Stimulated activated CD8-positive, alpha-beta memory T cell treated with anti-CD3 and anti-CD28 coated beads, Interleukin-7, amount 100 ng/mL, for 4 hours (primary cell): ENCODE measurements around the gene CHCHD2.
A peak's percentile ranks its signal among the peaks of the same experiment; 100 is the strongest.
"Not testable (repeated sequence)": the region's sequence is repeated elsewhere in the genome, so short reads cannot be mapped to it uniquely, and the experiment has no call there.

Source experiments
- DNase-seq, 2 donors: peaks; one replicate each; pipeline ENCODE4 v3.0.0-alpha.2; 2020; ENCODE audit warnings: low read depth in 2 of 2

CHCHD2 gene

DNA sequence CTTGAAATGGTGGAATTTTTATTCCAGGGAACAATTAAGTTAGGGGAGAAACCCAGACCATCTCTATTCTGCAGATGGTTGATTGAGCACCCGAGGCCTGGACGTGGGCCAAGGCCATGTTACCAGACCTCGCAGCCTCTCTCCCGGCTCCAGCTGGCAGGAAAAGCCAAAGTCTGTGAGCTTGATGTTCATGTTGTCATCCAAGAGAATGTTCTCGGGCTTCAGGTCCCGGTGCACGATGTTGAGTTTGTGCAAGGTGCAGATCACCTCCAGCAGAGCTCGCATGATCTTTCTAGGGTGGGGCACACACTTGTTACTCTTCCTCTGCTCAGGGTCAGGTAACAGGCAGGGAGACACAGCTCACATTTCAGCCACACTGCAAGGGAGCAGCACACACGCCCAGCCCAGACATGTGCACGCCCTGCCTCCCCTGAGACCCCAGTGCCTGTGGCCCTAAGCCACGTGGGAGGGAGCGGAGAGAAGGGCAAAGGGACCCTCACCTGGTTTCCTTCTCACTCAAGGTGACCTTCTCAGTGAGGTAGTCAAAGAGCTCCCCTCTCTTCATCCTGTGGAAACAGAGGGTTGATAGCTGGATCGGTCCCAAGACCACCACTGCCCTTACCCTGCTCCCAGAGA is 23.0 kb downstream of the CHCHD2 start:
- no peak for DNase-seq

DNA sequence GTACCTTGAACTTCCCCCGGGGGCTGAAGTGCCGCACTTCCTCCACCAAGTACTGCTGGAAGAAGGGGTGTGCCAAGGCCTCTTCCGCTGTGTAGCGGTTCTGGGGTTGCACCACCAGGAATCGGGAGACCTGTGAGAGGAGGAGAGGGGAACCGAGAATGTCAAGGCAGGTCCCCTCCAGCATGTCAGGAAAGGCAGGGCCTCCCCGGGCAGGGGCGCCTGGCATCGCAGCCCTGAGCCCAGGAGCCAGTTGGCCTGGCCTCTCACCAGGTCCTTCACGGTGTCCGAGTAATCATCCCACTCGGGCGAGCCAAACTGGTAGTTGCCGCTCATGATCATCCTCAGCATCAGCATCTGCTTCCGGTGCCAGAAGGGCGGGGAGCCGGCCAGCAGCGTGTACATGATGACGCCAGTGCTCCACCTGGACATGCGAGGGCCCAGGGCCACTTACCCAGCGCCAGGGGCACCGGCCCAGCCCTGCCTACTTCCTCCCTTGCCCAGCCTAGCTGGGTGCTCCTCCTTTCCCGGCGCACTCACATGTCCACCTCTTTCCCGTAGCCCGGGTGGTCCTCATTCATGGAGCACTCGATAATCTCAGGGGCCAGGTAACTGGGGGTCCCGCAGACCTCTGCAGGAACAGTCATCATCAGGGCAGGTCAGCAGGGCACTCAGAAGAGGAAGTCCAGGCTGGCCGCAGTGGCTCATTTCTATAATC is 24.5 kb downstream of the CHCHD2 start:
- DNase-seq, result no peak

DNA sequence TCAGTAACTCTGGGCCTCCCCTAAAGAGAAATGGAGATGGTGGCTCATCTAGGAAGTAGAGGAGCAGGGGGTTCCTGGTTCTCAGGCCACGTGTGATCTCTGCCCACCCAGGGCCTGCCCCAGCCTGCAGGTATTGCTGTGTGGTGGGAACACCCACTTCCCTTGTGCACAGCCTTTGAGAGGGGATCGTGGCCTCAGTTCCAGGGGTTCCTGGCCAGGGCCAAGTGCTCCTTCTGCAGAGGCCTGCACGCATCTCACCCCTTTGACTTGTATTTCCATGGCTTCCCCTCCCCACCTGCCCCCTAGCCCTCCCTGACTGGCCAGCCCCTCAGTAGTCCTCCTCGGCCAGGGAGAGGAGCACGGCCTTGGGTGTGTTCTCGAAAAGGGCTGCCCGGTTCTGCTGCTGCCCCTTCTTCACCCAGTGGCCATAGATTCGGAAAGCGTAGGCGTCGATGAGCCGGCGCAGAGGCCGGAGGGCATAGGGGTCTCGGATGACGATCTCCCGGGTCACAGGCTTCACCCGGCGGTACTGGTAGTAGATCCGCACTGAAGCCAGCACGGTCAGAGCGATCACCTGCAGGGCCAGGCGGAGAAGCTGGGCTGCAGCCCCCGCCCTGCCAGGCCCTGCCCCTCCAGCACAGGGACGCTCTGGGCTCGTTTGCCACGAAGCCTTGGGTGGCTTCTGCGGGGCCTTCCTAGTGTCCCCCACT is 25.4 kb downstream of the CHCHD2 start:
- DNase-seq, result not testable (repeated sequence)

DNA sequence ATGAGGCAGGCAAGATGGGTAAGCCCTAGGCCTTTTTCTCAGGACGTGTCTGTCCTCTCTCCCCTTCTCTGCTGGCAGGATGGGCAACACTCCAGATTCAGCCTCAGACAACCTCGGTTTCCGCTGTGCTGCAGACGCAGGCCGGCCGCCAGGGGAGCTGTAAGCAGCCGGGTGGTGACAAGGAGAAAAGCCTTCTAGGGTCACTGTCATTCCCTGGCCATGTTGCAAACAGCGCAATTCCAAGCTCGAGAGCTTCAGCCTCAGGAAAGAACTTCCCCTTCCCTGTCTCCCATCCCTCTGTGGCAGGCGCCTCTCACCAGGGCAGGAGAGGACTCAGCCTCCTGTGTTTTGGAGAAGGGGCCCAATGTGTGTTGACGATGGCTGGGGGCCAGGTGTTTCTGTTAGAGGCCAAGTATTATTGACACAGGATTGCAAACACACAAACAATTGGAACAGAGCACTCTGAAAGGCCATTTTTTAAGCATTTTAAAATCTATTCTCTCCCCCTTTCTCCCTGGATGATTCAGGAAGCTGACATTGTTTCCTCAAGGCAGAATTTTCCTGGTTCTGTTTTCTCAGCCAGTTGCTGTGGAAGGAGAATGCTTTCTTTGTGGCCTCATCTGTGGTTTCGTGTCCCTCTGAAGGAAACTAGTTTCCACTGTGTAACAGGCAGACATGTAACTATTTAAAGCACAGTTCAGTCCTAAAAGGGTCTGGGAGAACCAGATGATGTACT is 26.7 kb downstream of the CHCHD2 start:
- DNase-seq, result no peak

DNA sequence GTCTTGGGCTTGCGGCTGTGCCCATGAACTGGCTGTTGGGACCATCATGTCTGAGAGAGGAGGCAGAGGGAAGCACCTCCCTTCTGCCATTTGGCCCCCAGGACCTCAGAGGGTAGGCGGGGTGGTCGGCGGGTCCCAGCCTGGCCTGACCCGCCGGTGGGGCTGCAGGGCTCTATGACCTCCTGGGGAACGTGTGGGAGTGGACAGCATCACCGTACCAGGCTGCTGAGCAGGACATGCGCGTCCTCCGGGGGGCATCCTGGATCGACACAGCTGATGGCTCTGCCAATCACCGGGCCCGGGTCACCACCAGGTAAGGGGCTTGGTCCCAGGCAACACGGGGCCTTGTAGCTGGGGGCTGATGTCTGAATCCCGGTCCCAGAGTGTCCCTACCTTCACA is 28.1 kb downstream of the CHCHD2 start:
- DNase-seq, result no peak

DNA sequence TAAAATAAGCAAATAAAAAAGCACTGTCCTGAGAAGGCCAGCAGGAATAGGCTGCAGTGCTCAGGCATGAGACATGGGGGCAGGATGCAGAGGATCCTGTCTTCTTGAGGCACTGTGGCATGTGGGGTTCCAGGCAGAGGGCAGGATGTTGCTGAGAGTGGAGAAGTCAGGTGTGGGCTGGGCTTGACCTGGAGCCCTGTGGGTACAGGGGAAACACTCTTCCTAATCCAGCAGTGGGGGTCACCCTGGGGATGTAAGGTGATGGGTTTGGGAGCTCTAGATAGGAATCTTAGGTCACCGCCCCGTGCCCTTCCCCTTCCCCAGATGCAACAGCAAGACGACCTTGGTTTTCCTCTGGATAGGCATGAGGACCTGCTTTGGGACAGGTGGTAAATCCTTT is 28.6 kb downstream of the CHCHD2 start:
- no peak for DNase-seq

DNA sequence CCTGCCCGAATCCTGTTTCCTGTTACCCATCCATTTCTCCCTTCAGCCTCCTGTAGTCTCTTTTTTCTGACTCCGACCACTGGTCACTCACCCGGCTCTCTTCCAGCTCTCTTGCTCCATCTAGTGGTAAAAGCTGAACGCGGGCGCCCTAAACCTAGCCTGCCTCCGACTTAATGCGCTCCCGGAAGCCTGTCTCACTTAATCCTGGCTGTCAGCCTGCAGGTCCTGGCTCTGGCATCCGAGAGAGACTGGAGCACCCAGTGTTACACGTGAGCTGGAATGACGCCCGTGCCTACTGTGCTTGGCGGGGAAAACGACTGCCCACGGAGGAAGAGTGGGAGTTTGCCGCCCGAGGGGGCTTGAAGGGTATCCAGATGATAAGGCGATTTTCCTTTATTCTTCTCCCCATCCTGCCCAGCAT is 31.9 kb downstream of the CHCHD2 start:
- DNase-seq, result peak; percentile 30 to 41

DNA sequence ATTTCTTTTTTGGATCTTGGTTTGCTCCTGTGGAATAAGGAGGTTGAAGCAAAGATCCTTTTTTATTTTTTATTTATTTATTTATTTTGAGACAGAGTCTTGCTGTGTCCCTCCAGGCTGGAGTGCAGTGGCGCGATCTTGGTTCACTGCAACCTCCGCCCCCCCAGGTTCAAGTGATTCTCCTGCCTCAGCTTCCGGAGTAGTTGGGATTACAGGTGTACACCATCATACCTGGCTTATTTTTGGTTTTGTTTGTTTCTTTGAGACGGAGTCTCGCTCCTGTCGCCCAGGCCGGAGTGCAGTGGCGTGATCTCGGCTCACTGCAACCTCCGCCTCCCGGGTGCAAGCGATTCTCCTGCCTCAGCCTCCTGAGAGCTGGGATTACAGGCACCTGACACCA is 39.9 kb downstream of the CHCHD2 start:
- DNase-seq, result not testable (repeated sequence)

DNA sequence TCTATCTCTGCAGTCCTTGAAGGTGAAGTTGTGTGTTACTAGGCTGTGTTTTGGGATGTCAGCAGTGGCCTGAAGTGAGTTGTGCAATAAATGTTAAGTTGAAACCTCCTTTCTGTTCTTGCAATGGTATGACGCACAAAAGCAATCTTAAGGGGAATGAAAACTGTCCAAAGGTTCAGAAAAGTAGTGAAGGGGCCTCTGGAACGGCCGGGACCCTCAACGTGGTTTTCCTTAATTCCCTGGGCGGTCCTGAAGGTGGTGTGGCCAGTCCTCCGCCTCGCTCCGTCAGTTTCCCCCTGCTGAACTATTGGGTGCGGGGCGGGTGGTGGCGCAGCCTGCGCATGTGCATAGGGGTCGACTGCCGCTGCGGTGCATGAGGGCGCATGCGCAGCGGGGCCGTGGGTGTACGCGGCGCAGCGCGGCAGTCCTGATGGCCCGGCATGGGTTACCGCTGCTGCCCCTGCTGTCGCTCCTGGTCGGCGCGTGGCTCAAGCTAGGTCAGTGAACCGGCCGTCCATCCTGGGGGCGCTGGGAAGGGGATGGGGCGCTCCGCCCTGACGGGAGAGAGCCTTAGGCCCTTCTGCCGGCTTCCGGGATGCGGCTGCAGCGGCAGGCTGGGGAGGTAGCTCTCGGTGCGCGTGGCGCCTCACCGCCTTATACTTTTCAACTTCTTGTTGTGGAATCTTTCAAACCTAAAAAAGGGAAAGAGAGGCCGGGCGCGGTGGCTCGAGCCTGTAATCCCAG is 42.2 kb downstream of the CHCHD2 start, which contains the start of gene SUMF2:
TSS of gene SUMF2 (plus strand) at position 405 of the 744 bp plus-strand sequence. CDS start at position 431, 26 bp downstream.
- DNase-seq, result peak; percentile 73 to 85

DNA sequence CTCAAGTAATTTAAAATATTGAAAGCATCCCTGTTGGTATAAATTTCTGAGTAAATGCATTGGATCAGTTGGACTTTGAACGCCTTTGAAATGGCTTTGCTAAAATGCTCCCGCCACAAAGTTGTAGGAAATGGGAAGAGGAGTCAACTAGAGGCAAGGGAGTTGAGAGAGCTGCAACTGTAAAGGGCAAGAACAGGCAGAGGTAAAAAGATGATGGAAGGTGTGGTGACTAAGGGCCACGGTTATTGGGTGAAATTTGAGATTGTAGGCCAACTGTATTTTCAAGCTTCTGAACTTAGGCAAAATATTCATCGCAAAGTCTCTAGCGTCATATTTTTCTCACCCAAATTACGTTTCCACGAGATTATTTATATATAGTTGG is 42.8 kb downstream of the CHCHD2 start:
- DNase-seq, result no peak

DNA sequence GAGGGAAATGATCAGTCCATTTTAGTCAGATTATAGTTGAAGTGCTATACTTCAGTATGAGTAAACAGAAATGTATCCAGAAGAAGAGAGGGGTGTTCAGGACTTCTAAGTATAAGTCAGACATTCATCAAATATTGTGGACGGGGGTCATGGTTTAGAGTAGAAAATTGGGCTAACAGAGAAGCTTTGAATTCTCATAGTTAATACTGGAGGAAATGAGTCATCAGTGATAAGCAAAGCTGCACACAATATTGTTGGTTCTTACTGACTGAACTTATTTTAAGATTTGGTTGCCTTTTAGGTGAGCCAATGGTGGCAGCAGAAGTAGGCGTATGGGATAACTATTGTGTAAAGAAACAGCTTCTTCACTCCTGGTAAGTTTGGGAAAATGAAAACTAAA is 43.9 kb downstream of the CHCHD2 start:
- DNase-seq, result no peak

DNA sequence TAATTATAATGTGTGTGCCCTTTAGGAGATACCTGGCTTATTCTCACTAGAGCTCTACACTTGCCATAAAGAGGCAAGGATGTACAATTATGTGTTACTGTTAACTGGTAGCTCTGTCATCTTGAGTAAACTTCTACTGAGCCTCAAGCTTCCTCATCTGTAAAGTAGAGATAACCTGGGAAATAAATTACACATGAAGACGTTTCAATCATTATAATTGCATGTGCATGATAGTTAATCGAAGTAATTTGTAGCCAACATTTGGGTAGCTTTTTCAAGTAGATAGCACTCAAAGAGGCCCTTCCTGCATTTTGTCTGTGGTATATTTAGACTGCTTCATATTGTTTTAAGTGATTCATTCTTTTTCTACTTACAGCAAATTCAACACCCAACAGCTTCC is 52.3 kb downstream of the CHCHD2 start:
- no peak for DNase-seq

DNA sequence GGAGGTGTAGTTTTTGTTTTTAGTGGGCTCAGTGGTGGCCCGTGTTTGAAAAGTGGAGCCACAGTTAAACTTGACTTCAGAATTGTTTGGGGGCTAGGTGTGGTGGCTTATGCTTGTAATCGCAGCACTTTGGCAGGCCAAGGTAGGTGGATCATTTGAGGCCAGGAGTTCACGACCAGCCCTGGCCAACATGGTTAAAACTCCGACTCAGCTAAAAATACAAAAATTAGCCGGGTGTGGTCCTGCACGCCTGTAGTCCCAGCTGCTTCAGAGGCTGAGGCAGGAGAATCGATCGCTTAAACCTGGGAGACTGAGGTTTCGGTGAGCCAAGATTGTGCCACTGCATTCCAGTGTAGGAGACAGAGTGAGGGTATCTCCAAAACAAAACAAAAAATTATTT is 52.9 kb downstream of the CHCHD2 start:
- DNase-seq, result no peak
